Measurements from ENCODE around the gene PHF2. TPM values are rescaled to one million over a fixed set of nuclear protein-coding genes. Genes with fewer than 3 reads are reported as not detected.
A peak's percentile ranks its signal among the peaks of the same experiment; 100 is the strongest.

PHF2 gene
- total and polyA plus RNA-seq, 10 donors: 11.2 to 46.2 (median 31.0) TPM

DNA sequence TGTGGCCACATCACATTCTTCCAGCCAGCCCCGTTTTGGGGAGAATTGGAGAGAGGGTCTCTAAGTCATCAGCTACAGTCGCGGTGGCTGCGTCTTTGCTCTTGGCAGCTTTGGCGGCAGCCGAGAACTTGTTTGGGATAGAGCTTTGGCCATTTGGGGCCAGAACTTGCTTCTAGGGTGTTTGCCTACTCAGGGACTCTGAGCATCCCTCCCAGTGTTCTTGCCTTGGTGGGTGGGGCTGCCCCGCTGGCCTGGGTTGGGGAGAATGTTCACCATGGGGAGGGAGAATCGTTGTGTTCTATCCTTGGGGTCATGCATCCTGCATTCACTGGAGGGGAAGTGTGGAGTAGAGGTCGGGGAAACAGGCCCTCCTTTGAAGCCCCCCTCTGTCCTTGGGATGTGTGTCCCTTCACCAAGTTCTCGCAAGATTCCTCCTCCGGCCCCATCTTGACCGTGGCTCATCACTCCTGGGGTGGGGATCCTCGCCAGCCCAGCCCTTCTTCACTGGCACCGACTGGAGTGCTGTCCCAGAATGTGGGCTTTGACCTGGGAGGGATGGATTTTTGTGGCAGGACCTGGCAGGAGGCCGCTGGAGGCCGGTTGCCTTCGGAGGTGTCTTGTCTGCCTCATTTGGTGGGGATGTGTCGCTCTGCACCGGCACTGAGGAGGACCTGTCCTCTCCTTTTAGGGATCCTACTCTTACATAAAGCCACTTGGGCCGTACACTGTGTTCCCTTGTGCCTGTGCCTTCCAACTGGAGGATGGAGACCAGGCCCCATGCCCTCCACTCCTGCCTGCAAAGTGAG lies 3.5 kb downstream of the PHF2 start:
- 90 to 92% (median 90%) methylated on average over 18 to 20 of the region's 20 CpGs for WGBS, 5 donors
- Histone ChIP-seq H3K4me1 (peaks cover 11 to 71% (median 62%) of the 10 kb centered on the region in 6 donors), H3K4me3 (no peak overlapping the region), H3K27me3 (replicated peaks in 1 of 7) (no peaks in the 10 kb centered on the region), H3K36me3 (no peaks in the 10 kb centered on the region), H3K27ac (peak overlapping the region in 4 of 8 donors; percentile 4 to 97 (median 45)), H3K9me3 (peaks cover 0 to 9% (median 3%) of the 10 kb centered on the region in 8 donors)
- intact Hi-C loops (cut with DNase I; ENCODE audit: low total_unique reads): no loop called here
- DNase-seq: peak; percentile 67
- TF ChIP-seq POLR2A (IDR thresholded peaks at IDR 0.05) (no peak), POLR2AphosphoS5 (IDR thresholded peaks at IDR 0.05) (no peak)
- TF ChIP-seq, protein P1, sequence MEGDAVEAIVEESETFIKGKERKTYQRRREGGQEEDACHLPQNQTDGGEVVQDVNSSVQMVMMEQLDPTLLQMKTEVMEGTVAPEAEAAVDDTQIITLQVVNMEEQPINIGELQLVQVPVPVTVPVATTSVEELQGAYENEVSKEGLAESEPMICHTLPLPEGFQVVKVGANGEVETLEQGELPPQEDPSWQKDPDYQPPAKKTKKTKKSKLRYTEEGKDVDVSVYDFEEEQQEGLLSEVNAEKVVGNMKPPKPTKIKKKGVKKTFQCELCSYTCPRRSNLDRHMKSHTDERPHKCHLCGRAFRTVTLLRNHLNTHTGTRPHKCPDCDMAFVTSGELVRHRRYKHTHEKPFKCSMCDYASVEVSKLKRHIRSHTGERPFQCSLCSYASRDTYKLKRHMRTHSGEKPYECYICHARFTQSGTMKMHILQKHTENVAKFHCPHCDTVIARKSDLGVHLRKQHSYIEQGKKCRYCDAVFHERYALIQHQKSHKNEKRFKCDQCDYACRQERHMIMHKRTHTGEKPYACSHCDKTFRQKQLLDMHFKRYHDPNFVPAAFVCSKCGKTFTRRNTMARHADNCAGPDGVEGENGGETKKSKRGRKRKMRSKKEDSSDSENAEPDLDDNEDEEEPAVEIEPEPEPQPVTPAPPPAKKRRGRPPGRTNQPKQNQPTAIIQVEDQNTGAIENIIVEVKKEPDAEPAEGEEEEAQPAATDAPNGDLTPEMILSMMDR (IDR thresholded peaks at IDR 0.05 in 8 of 11, conservative IDR thresholded peaks at IDR 0.05 in 3 of 11): no peak

DNA sequence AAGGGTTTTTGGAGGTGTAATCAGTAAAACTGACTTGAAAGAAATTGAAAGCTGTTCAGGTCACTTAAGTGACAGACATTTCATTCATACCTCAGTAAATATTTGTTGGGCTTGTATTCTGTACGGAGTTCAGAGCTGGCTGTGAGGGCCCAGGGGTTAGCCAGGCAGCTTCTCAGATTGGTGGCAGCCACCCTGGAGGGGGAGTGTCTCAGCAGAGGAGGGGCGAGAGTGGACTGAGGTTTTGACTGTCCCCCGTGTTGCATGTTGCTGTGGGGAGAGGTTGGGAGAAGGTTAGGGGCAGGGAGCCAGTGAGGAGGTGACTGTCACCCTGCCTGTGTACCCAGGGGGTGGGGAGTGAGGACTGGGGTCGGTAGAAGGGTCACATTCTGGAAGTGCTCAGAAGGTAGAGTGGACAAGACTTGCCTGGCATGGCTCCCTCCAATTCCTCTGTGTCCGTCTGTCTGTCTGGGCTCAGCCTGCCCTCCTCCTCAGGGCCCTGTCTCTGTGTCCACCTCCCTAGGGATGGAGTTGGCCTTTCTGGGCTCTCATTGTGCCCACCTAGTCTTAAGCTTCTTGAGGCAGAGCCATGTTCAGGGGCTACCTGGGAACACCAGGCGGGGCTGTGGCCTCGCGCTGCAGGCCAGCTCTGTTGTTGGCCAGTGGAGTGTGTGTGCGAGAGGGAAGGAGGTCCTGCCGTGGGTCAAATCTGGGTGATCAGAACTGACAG lies 4.4 kb downstream of the PHF2 start:
- TF ChIP-seq, protein P1 (IDR thresholded peaks at IDR 0.05 in 8 of 11, conservative IDR thresholded peaks at IDR 0.05 in 3 of 11): no peak
- no peak for TF ChIP-seq POLR2AphosphoS5 (IDR thresholded peaks at IDR 0.05)
- TF ChIP-seq POLR2A (IDR thresholded peaks at IDR 0.05): no peak
- Histone ChIP-seq H3K9me3 (peaks cover 0 to 9% (median 3%) of the 10 kb centered on the region in 8 donors), H3K4me1 (peaks cover 6 to 66% (median 53%) of the 10 kb centered on the region in 6 donors), H3K27me3 (replicated peaks in 1 of 7) (no peaks in the 10 kb centered on the region), H3K36me3 (no peaks in the 10 kb centered on the region), H3K27ac (peak overlapping the region in 7 of 8 donors; percentile 4 to 97 (median 73)), H3K4me3 (no peak overlapping the region)
- intact Hi-C loops (cut with DNase I; ENCODE audit: low total_unique reads): no loop called here
- no peak for DNase-seq
- 79 to 84% (median 82%) methylated on average over 9 to 10 of the region's 10 CpGs for WGBS, 5 donors

DNA sequence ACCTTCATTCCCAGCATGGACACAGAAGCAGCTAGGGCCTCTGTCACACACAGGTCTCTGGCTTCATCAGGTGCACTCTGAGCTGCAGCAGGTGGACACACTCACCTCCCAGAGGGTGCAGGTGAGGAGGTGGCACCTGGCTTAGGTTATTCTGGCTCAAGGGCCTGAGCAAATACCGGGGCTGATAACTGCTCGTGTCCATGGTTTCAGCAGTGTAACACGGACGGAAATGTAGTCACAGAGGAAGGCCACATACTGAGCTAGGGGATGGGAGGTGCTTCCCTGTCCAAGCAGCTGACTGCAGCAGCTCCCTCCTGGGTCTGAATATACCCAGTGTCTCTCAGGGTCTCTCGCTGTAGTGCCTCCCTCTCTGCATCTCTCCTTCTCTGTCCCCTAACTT lies 5.7 kb downstream of the PHF2 start:
- H3K36me3 ChIP-seq: no peaks in the 10 kb centered on the region
- TF ChIP-seq, protein P1 (IDR thresholded peaks at IDR 0.05 in 8 of 11, conservative IDR thresholded peaks at IDR 0.05 in 3 of 11): no peak
- peak in 2 of 3 donors; percentile 58 to 68 for TF ChIP-seq POLR2AphosphoS5 (IDR thresholded peaks at IDR 0.05)
- peaks cover 0 to 9% (median 3%) of the 10 kb centered on the region in 8 donors for H3K9me3 ChIP-seq
- peak overlapping the region; percentile 29 to 97 (median 68) for H3K27ac ChIP-seq
- H3K27me3 ChIP-seq (replicated peaks in 1 of 7): no peaks in the 10 kb centered on the region
- peaks cover 6 to 77% (median 53%) of the 10 kb centered on the region in 6 donors for H3K4me1 ChIP-seq
- WGBS, 5 donors: 44 to 81% (median 57%) methylated on average over 3 to 5 of the region's 5 CpGs
- DNase-seq: no peak
- no peak overlapping the region for H3K4me3 ChIP-seq
- intact Hi-C loops (cut with DNase I; ENCODE audit: low total_unique reads): no loop called here

DNA sequence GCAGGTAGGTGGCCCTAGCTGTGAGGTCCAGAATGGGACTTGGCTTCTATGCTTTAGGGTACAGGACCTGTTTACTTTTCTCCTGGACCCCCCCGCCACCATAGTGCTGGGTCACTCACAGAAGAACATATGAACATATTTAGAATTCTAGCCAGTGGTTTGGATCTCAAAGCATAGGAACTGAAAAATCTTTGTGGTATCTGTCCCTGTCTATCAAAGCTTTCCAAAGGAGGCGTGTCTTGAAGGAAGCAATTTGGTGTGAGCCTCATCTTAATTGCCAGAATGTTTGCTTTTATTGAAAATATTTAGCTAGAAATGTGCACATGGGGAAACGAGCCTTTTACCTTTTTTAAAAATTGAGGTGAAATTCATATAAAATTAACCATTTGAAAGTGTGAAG lies 6.2 kb downstream of the PHF2 start:
- H3K4me1 ChIP-seq: peaks cover 4 to 76% (median 50%) of the 10 kb centered on the region in 6 donors
- TF ChIP-seq POLR2A (IDR thresholded peaks at IDR 0.05): no peak
- no peak for TF ChIP-seq POLR2AphosphoS5 (IDR thresholded peaks at IDR 0.05)
- TF ChIP-seq, protein P1 (IDR thresholded peaks at IDR 0.05 in 8 of 11, conservative IDR thresholded peaks at IDR 0.05 in 3 of 11): no peak

More for the DNA sequence above, 6.2 kb downstream of the PHF2 start:
- H3K4me3 ChIP-seq: no peak overlapping the region
- H3K36me3 ChIP-seq: no peaks in the 10 kb centered on the region
- H3K27me3 ChIP-seq (replicated peaks in 1 of 7): no peaks in the 10 kb centered on the region
- peak overlapping the region in 7 of 8 donors; percentile 29 to 97 (median 73) for H3K27ac ChIP-seq
- intact Hi-C loops (cut with DNase I; ENCODE audit: low total_unique reads): no loop called here
- H3K9me3 ChIP-seq: peaks cover 0 to 9% (median 3%) of the 10 kb centered on the region in 8 donors
- WGBS, 5 donors: 68 to 85% (median 73%) methylated on average over 3 of the region's 3 CpGs
- DNase-seq: no peak

All from spleen (tissue), 11 donors.